HG02852 (cell line): ENCODE data around the gene ARHGAP4.
A peak's percentile ranks its signal among the peaks of the same experiment; 100 is the strongest.

Source experiments
- ATAC-seq: cut with Tn5 transposase; IDR thresholded peaks from one replicate; pipeline ENCODE4 v1.9.1; 2021; ENCODE audit warnings: mild to moderate bottlenecking, moderate library complexity; ENCODE audit not compliant: unreplicated experiment

ARHGAP4 gene

DNA sequence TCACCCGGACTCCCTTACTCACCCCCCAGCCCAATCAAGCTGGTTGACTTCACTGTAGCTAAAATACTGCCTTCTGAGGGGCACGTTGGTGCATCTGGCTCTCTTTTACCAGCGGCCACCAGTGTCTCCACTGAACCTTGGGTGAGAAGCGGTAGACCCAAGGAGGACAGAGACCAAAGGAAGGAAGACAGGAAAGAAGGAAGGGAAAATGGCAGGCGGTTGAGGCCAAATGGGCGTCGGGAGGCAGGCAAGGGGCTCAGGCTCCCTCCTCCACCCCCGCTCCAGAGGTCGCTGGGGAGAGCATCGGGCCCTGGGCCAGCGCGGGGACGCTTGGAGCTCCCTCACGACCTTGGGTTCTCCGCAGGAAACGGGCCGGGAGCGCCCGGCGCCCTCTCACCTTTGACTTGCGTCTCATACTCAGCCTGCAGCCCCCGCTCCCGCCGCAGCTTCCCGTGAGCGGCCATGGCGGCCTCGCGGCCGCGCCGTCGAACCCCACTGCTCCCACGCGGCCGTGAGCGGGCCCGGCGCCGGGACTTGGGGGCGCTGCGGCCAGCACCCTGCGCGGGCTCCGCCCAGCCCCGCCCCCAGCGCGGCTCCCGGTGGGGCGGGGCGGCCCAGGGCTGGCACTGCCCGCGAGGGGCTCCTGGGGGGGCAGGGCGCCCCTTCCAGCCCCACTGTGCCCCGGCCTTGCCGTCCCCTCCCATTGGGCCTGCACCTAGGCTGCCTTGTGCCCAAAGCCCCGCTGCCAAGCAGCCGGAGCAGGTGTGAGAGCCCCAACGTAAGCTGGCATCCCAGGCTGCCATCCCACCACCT is at the start of gene ARHGAP4:
Gene ARHGAP4 (minus strand): TSS at position 526 of the 813 bp plus-strand sequence. CDS start 62 bp downstream, at position 464.
- ATAC-seq, result no peak

DNA sequence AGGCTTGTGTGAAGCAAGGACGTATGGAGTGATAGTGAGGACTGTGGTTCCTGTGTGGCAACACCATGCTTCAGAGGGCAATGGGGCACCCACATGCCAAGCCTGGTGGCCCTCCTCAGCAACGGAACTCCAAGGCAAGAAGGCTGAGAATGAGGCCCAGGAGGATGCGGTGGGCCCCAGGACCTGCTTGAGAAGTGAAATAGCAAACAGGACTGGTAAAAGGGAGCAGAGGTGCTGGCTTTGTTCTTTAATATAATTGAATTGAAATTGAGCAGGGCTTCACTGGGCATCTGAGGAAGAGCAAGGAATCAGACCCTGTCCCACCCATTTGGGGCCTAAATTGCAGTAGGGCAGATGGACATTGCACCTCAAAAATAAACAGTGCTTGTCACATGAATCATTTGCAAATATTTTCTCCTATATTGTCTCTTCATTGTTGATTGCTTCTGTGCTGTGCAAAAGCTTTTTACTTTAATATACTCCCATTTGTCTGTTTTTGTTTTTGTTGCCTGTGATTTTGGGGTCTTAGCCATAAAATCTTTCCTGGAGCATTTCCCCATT is 48.7 kb upstream of the ARHGAP4 start:
- no peak for ATAC-seq

- no peak for ATAC-seq
Measured at GRCh38 chrX:153974003-153974725, 48.1 kb upstream of the ARHGAP4 start.

DNA sequence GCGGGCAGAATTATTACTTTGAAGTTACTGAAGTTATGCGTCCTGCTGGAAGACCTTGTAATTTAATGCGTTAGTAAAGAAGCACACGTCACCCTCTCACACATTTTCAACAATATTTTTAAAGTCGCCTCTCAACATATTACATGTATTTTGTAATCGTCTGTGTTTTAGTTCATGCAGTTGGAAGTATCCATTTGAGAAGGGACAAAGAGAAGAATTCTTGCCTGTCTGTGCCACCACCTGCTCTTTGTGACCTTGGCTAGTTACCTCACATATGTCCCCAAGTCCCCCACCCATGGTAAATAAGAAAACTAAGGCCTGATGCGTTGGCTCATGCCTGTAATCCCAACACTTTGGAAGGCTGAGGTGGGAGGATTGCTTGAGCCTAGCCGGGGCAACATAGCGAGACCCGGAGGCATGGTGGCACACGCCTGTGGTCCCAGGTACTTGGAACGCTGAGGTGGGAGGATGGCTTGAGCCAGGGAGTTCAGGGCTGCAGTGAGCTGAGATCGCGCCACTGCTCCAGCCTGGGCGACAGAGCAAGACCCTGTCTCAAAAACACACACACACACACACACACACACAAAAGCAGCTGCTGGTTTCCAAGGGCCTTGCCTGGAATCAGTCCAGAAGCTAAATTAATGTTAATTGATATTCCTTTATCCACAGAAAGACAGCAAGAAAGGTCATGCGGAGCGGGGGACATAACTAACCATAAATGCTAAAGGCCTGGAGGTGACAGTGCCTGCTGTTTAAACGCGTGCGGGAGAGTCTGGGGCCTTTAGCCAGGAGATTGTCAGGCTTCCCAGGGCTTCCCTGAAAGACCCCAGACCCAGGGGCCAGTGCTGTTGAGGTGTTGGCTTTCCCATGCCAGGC is 47.3 kb upstream of the ARHGAP4 start:
- ATAC-seq, result no peak

- peak; percentile 57 for ATAC-seq
Measured at GRCh38 chrX:153972368-153973126, 46.5 kb upstream of the ARHGAP4 start, which contains the start of gene TMEM187. TMEM187 (plus strand) TSS chrX:153972754; CDS start chrX:153982063, 9,309 bp downstream.

DNA sequence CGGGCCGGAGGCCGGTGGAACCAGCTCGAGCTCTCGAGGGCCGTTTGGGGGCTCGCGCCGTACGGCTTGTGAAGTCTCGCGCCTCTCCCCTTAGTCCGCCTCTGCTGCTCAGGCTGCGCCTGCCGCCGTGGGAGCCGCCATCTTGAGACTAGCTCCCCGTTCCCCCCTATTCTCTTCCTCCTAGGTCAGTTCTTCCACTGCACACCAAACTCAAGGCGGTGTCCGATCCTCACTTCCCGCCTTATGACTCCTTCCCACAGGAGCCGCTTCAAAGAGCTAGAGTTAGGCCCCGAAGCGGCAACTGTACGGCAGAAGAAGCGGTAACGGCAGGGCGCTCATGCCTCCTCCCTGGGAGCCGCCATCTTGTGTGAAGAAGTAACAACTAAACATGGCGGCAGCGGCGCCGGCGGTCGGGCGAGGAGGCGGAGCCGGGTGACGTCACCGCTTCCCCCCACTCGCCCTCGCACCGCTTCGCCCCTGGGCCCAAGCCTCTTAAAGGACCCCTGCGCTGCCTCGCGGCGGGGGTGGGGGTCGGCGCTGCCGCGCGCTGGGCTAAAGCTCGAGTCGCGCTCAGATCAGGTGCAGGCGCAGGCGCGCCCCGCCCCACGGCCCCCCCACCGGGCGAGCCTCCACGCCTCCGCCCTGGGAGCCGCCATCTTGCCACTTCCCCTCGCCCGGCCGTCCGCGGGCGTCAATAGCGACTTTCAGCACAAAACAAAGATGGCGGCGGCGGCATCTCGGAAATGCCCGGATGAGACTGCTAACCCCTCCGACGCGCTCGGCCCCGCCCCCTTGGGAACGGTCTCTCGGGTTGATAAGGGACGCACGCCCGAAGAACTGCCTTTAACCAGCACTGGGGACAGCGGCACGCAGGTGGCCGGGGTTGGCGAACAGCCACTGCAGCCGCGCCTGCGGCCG is 45.6 kb upstream of the ARHGAP4 start, which contains the start of gene HCFC1:
Gene HCFC1 (minus strand): TSS at position 369 of the 918 bp plus-strand sequence. CDS start 978 bp downstream, outside the sequence.
- ATAC-seq, result peak; percentile 48

GRCh38 chrX:153971124-153971449 is 45.0 kb upstream of the ARHGAP4 start:
- ATAC-seq, result peak; percentile 42

- peak; percentile 8 for ATAC-seq
Measured at GRCh38 chrX:153970357-153971123, 44.5 kb upstream of the ARHGAP4 start.

DNA sequence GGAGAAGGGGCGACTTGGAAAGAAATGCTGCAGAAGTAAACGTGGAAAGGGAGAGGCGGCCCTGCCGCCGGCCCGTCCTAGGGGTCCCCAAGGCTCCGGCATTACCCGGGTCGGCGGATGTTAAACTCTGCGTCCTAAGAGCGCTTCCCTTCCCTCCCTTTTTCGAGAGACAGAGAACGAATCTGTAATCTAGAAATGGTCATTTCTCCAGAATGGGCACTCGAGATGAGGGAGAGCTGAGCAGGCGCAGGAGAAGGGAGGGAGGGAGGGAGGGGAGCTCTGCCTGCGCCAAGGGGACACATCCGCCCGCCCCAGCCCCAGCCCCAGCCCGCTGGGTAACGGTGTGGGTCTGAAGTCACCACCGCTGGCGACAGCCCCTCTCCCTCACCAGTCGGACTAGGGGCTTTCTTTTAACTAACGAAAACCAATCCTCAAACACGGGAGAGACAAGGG is 43.9 kb upstream of the ARHGAP4 start:
- no peak for ATAC-seq

DNA sequence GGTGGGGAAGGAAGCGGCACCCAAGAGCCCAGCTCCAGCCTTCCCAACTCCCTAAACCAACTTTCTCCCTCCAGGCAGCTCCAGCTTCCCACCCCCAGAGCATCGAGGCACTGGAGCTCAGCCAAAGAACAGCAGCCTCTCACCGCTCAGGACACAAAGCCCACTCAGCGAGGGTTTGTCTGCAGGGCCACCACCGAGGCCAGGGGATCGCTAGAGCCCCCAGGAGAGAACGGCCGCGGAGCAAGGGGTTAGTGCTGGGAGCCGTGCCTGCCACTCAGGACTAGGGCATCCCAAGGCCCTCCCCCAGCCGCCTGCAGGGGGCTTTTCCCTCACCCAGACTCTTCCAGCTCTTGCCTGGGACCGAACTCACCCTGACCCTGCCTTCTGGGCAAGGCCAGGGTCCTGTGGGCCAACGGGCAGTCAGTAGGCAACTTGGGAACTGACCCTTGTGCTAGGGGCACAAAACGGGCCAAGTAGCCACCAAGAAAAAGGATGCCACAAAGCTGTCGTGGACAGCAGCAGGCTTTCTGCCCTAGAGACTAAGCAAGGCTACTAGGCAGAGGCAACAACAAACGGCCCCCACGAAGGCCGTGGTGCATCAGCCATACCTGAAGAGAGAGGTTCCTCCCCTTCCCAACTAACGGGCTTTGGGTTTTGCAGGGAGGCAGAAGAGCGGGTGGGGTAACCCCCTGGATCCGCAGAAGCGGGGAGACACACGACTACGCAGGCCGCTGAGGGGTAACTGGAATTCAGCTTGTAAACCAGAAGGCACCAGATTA is 43.2 kb upstream of the ARHGAP4 start:
- ATAC-seq, result no peak

DNA sequence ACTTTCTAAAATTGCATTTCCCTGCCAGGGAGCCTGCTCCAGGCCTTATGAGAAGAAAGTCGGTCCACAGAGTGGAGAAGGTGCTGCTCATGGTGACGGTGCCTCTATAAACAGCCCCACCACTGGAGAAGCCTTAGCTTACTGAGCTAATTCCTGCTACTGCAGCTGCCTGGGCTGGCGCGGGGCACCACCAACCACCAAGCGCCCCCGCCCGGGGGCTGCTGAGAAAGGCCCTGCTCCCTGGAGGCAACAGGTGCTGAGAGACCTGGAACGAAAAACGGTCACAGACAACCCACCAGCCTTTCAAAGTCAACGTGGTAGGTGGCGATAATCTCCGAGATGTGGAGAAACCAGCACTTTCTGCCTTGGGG is 42.7 kb upstream of the ARHGAP4 start:
- no peak for ATAC-seq

- ATAC-seq, result no peak
Measured at GRCh38 chrX:153968255-153968654, 42.2 kb upstream of the ARHGAP4 start.

DNA sequence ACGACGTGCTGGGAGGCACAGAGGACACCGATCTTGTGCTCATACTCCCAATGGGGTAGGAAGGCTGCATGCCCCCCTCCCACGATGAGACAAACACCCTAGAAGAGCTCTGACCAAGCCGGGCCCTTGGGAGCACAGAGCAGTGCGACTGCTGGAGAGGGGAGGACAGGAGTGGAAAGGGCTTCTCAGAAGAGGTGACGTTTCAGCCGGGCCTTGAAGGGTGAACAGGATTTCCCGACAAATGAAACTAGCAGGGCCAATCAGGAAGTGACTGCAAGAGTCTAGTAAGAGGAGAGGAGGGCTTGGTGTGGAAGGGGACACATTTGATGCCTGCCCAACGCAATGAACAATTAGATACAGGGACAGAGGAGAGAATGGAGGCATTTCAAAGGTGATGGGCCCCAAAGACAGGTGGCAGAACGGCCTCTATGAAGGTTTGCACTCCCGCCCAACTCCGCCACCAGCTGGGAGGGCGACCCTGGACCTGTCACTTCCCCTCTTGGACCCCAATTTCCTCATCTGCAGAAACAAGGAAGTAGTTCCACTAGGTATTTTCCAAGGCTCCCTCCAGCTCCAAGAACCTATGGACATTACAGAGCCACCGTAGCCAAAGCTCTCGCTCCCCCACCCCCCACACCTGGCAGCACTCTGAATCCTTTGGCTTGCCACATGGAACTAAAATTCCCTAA is 41.6 kb upstream of the ARHGAP4 start:
- ATAC-seq, result no peak

- ATAC-seq, result no peak
Measured at GRCh38 chrX:153966841-153967535, 40.9 kb upstream of the ARHGAP4 start.

GRCh38 chrX:153966283-153966688 is 40.2 kb upstream of the ARHGAP4 start:
- ATAC-seq, result no peak

- ATAC-seq, result no peak
Measured at GRCh38 chrX:153965406-153965805, 39.3 kb upstream of the ARHGAP4 start.
